Type B pancreatic cell (in vitro differentiated cells): ENCODE data around the gene GNMT. TPM values are rescaled to one million over a fixed set of nuclear protein-coding genes. Genes with fewer than 3 reads are reported as not detected.

Source experiments
- DNase-seq: peaks from one replicate; pipeline ENCODE4 v3.0.0; 2021; ENCODE audit warnings: mixed read lengths; ENCODE audit not compliant: unreplicated experiment; ENCODE audit errors: extremely low spot score
- H3K27ac Mint-ChIP-seq: 2 replicates; pipeline ENCODE4 v1.8.0; 2021; ENCODE audit warnings: mild to moderate bottlenecking, mixed read lengths
- H3K27me3 Mint-ChIP-seq: 2 replicates; pipeline ENCODE4 v1.8.0; 2021; ENCODE audit warnings: mixed read lengths
- H3K36me3 Mint-ChIP-seq: 2 replicates; pipeline ENCODE4 v1.8.0; 2021; ENCODE audit warnings: mixed read lengths
- H3K4me1 Mint-ChIP-seq: one replicate; pipeline ENCODE4 v1.8.0; 2021; ENCODE audit warnings: mixed read lengths; ENCODE audit not compliant: unreplicated experiment
- H3K4me3 Mint-ChIP-seq: 2 replicates; pipeline ENCODE4 v1.8.0; 2021; ENCODE audit warnings: mild to moderate bottlenecking, mixed read lengths
- H3K9me3 Mint-ChIP-seq: 2 replicates; pipeline ENCODE4 v1.8.0; 2021; ENCODE audit warnings: mixed read lengths
- CTCF ChIP-seq: fragments of 200-600 bp; sonication (generic); conservative IDR thresholded peaks from 2 replicates; pipeline ENCODE4 v1.5.0; 2021; ENCODE audit warnings: antibody characterized with exemption, mild to moderate bottlenecking
- total RNA-seq: library from RNA; stranded (reverse); gene quantifications from 2 replicates; pipeline ENCODE4 v1.2.1, GENCODE V29; 2021; ENCODE audit warnings: low replicate concordance

GNMT gene
- total RNA-seq, 1 donor from 2014 or later: 0.39 TPM

- DNase-seq: no peak
- Mint-ChIP-seq H3K4me1 (no peaks in the 10 kb centered on the region), H3K4me3 (no peak overlapping the region), H3K27me3 (no peaks in the 10 kb centered on the region), H3K27ac (no peak overlapping the region), H3K9me3 (no peaks in the 10 kb centered on the region), H3K36me3 (peaks cover 5% of the 10 kb centered on the region)
- TF ChIP-seq CTCF: no peak
These were observed 41.3 kb downstream of the GNMT start for GRCh38 chr6:43001843-43002242.

- no peaks in the 10 kb centered on the region for H3K4me1 Mint-ChIP-seq
- no peaks in the 10 kb centered on the region for H3K27me3 Mint-ChIP-seq
- no peak for TF ChIP-seq CTCF
- peaks cover 10% of the 10 kb centered on the region for H3K36me3 Mint-ChIP-seq
- no peak overlapping the region for H3K4me3 Mint-ChIP-seq
- H3K27ac Mint-ChIP-seq: no peak overlapping the region
- no peaks in the 10 kb centered on the region for H3K9me3 Mint-ChIP-seq
- no peak for DNase-seq
These were observed 45.3 kb downstream of the GNMT start for GRCh38 chr6:43005844-43006243.

- no peaks in the 10 kb centered on the region for H3K9me3 Mint-ChIP-seq
- H3K36me3 Mint-ChIP-seq: peaks cover 10% of the 10 kb centered on the region
- no peaks in the 10 kb centered on the region for H3K27me3 Mint-ChIP-seq
- H3K4me3 Mint-ChIP-seq: no peak overlapping the region
- H3K4me1 Mint-ChIP-seq: no peaks in the 10 kb centered on the region
- H3K27ac Mint-ChIP-seq: no peak overlapping the region
- no peak for DNase-seq
- TF ChIP-seq CTCF: no peak
These were observed 45.7 kb downstream of the GNMT start for GRCh38 chr6:43006251-43006650.

GRCh38 chr6:43007126-43007525, 46.6 kb downstream of the GNMT start:
- TF ChIP-seq CTCF: no peak
- Mint-ChIP-seq H3K4me3 (no peak overlapping the region), H3K27me3 (no peaks in the 10 kb centered on the region), H3K4me1 (no peaks in the 10 kb centered on the region), H3K27ac (no peak overlapping the region), H3K36me3 (peaks cover 10% of the 10 kb centered on the region), H3K9me3 (no peaks in the 10 kb centered on the region)
- DNase-seq: no peak

GRCh38 chr6:43009124-43009523, 48.6 kb downstream of the GNMT start:
- Mint-ChIP-seq H3K4me3 (no peak overlapping the region), H3K36me3 (peaks cover 13% of the 10 kb centered on the region)

More at GRCh38 chr6:43009124-43009523, 48.6 kb downstream of the GNMT start:
- H3K9me3 Mint-ChIP-seq: no peaks in the 10 kb centered on the region
- peak; percentile 64 for TF ChIP-seq CTCF
- H3K27me3 Mint-ChIP-seq: no peaks in the 10 kb centered on the region
- H3K4me1 Mint-ChIP-seq: peaks cover 12% of the 10 kb centered on the region
- no peak overlapping the region for H3K27ac Mint-ChIP-seq
- DNase-seq: no peak
